ENCODE data around the gene ARHGAP10. TPM values are rescaled to one million over a fixed set of nuclear protein-coding genes. Genes with fewer than 3 reads are reported as not detected.
"Not testable (repeated sequence)": the region's sequence is repeated elsewhere in the genome, so short reads cannot be mapped to it uniquely, and the experiment has no call there.

The ARHGAP10 gene
- total and polyA plus RNA-seq, 9 donors, result 26.9 to 41.6 (median 33.0) TPM

DNA sequence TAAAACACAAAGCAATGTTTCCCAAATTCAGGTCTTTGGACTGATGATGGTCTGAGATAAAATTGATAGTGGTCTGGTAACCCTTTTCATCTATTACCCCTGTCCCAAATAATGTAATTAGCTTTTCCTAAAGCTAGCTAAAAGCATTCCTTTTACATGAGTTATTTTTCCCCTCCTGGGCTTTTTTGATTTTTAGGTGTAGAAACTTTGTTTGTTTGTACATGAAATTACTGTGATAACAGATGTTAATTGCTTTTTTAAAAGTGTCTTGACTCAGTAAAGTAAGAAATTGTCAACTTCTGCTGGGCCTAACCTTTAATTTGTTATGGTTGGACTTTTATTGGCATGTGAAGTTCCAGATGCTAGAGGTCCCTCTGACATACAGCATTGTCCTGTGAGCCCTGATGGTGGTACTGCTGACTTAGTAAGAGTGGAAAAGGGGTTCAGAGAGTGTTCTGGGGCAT lies 145.5 kb downstream of the ARHGAP10 start:
- peaks cover 17% of the 10 kb centered on the region for H3K36me3 ChIP-seq (ENCODE audit: control insufficient read depth, insufficient read depth, low read length)
- H3K9me3 ChIP-seq (replicated peaks; ENCODE audit: control insufficient read depth, low read depth, low read length), result no peaks in the 10 kb centered on the region
- no peaks in the 10 kb centered on the region for H3K27me3 ChIP-seq (ENCODE audit: control insufficient read depth, insufficient read depth, low read length)
- no peak for DNase-seq
- H3K4me1 ChIP-seq (ENCODE audit: control insufficient read depth, insufficient read depth, low read length), result no peaks in the 10 kb centered on the region
- no peak overlapping the region for H3K27ac ChIP-seq (ENCODE audit: low read length)
- no peak overlapping the region for H3K4me3 ChIP-seq (ENCODE audit: low read length)

GRCh38 chr4:147879676-147880075 lies 147.8 kb downstream of the ARHGAP10 start:
- no peak overlapping the region for H3K4me3 ChIP-seq (ENCODE audit: low read length)
- no peak for DNase-seq
- no peaks in the 10 kb centered on the region for H3K4me1 ChIP-seq (ENCODE audit: control insufficient read depth, insufficient read depth, low read length)
- H3K9me3 ChIP-seq (replicated peaks; ENCODE audit: control insufficient read depth, low read depth, low read length), result no peaks in the 10 kb centered on the region
- no peaks in the 10 kb centered on the region for H3K27me3 ChIP-seq (ENCODE audit: control insufficient read depth, insufficient read depth, low read length)
- H3K27ac ChIP-seq (ENCODE audit: low read length), result no peak overlapping the region
- peaks cover 22% of the 10 kb centered on the region for H3K36me3 ChIP-seq (ENCODE audit: control insufficient read depth, insufficient read depth, low read length)
- no CpG with 5 or more reads among the region's 1 CpG for WGBS (ENCODE audit: insufficient coverage)

DNA sequence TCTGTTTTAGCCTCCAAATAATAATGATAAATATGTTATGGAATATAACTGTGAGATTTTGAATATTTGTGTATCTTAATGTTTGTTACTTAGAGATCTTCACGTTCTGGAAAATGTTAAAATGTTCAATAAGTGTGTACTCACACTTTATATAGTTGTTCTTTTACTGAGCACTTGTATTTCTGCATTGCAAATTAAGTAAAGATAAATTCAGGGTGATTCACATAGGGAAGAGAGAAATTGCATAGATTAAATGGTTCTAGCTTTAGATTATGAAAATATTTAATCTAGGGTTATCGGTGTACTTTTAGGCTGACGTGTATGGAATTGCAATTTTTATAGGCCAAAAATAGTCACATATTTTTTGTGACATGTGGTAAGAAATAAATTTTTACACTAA lies 148.6 kb downstream of the ARHGAP10 start:
- peaks cover 24% of the 10 kb centered on the region for H3K36me3 ChIP-seq (ENCODE audit: control insufficient read depth, insufficient read depth, low read length)
- no peak for DNase-seq
- WGBS (ENCODE audit: insufficient coverage), result no CpG with 5 or more reads among the region's 3 CpGs
- no peaks in the 10 kb centered on the region for H3K27me3 ChIP-seq (ENCODE audit: control insufficient read depth, insufficient read depth, low read length)
- H3K4me3 ChIP-seq (ENCODE audit: low read length), result no peak overlapping the region
- H3K4me1 ChIP-seq (ENCODE audit: control insufficient read depth, insufficient read depth, low read length), result no peaks in the 10 kb centered on the region
- no peaks in the 10 kb centered on the region for H3K9me3 ChIP-seq (replicated peaks; ENCODE audit: control insufficient read depth, low read depth, low read length)
- no peak overlapping the region for H3K27ac ChIP-seq (ENCODE audit: low read length)

- H3K27me3 ChIP-seq (ENCODE audit: control insufficient read depth, insufficient read depth, low read length), result no peaks in the 10 kb centered on the region
- H3K4me1 ChIP-seq (ENCODE audit: control insufficient read depth, insufficient read depth, low read length), result no peaks in the 10 kb centered on the region
- no peak overlapping the region for H3K27ac ChIP-seq (ENCODE audit: low read length)
- H3K4me3 ChIP-seq (ENCODE audit: low read length), result no peak overlapping the region
- peaks cover 28% of the 10 kb centered on the region for H3K36me3 ChIP-seq (ENCODE audit: control insufficient read depth, insufficient read depth, low read length)
- DNase-seq, result no peak
- WGBS (ENCODE audit: insufficient coverage), result no CpG with 5 or more reads among the region's 2 CpGs
- H3K9me3 ChIP-seq (replicated peaks; ENCODE audit: control insufficient read depth, low read depth, low read length), result no peaks in the 10 kb centered on the region
Observed at GRCh38 chr4:147884536-147884935, 152.6 kb downstream of the ARHGAP10 start.

- not testable (repeated sequence) for H3K27me3 ChIP-seq (ENCODE audit: control insufficient read depth, insufficient read depth, low read length); H3K4me3 ChIP-seq (ENCODE audit: low read length); H3K4me1 ChIP-seq (ENCODE audit: control insufficient read depth, insufficient read depth, low read length); DNase-seq; H3K9me3 ChIP-seq (replicated peaks; ENCODE audit: control insufficient read depth, low read depth, low read length); H3K27ac ChIP-seq (ENCODE audit: low read length)
- WGBS (ENCODE audit: insufficient coverage), result no CpG with 5 or more reads among the region's 1 CpG
- peaks cover 28% of the 10 kb centered on the region for H3K36me3 ChIP-seq (ENCODE audit: control insufficient read depth, insufficient read depth, low read length)
Observed at GRCh38 chr4:147885216-147885615, 153.3 kb downstream of the ARHGAP10 start.

DNA sequence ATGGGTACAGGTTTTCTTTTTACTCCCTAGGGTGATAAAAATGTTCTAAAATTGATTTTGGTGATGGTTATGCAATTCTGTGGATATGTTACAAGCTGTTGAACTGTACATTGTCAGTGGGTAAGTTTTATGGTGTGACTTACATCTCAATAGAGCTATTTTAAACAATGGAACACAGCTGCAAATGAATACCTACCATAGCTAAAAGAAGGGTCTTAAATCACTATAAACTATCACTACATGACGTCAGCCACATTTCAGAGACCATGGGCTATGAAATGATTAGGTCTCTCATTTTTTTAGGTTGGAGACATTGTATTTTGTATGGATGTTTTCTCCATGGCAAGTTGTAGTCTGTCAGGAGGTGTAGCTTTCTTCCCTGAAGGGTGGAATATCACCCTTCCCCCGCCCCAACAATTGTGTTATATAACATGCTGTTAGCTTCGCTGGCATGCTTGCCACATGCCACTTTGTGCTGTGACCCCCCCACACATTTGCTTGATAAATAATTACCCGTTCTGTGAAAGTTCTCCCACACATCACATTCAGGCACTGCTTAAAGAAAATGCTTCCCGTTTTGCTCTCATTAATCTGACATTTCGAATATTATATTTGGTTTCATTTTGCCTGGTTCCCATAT lies 159.7 kb downstream of the ARHGAP10 start:
- Histone ChIP-seq H3K4me3 (ENCODE audit: low read length) (no peak overlapping the region), H3K9me3 (replicated peaks; ENCODE audit: control insufficient read depth, low read depth, low read length) (peaks cover 7% of the 10 kb centered on the region), H3K27me3 (ENCODE audit: control insufficient read depth, insufficient read depth, low read length) (no peaks in the 10 kb centered on the region), H3K4me1 (ENCODE audit: control insufficient read depth, insufficient read depth, low read length) (no peaks in the 10 kb centered on the region), H3K27ac (ENCODE audit: low read length) (no peak overlapping the region), H3K36me3 (ENCODE audit: control insufficient read depth, insufficient read depth, low read length) (peaks cover 11% of the 10 kb centered on the region)
- no CpG with 5 or more reads among the region's 6 CpGs for WGBS (ENCODE audit: insufficient coverage)
- no peak for DNase-seq

- Histone ChIP-seq H3K4me1 (ENCODE audit: control insufficient read depth, insufficient read depth, low read length) (no peaks in the 10 kb centered on the region), H3K27ac (ENCODE audit: low read length) (no peak overlapping the region), H3K4me3 (ENCODE audit: low read length) (no peak overlapping the region), H3K9me3 (replicated peaks; ENCODE audit: control insufficient read depth, low read depth, low read length) (peaks cover 5% of the 10 kb centered on the region), H3K27me3 (ENCODE audit: control insufficient read depth, insufficient read depth, low read length) (no peaks in the 10 kb centered on the region), H3K36me3 (ENCODE audit: control insufficient read depth, insufficient read depth, low read length) (peaks cover 11% of the 10 kb centered on the region)
- WGBS (ENCODE audit: insufficient coverage), result no CpG with 5 or more reads among the region's 2 CpGs
- DNase-seq, result no peak
Observed at GRCh38 chr4:147899512-147899911, 167.6 kb downstream of the ARHGAP10 start.

DNA sequence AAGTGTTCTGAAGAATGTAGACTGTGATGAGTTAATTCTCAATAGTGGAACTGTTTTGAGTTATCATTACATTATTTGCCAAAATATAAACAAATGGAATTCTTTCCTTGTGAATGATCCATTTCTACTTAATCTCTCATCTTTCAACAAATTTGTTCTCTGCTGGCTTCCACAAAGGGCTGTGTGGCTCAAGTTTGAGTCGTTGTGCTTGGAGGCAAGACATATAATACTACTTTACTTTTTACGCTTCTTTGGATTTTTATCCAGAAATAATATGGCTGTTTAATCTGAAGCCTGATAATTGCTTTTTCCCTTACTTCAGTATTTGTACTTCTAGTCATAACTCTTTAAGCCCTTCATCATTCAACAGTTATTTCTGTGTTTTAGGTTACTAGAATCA lies 169.5 kb downstream of the ARHGAP10 start:
- no CpG with 5 or more reads among the region's 2 CpGs for WGBS (ENCODE audit: insufficient coverage)
- H3K36me3 ChIP-seq (ENCODE audit: control insufficient read depth, insufficient read depth, low read length), result peaks cover 11% of the 10 kb centered on the region
- no peaks in the 10 kb centered on the region for H3K4me1 ChIP-seq (ENCODE audit: control insufficient read depth, insufficient read depth, low read length)
- H3K27ac ChIP-seq (ENCODE audit: low read length), result no peak overlapping the region
- no peak overlapping the region for H3K4me3 ChIP-seq (ENCODE audit: low read length)
- H3K27me3 ChIP-seq (ENCODE audit: control insufficient read depth, insufficient read depth, low read length), result no peaks in the 10 kb centered on the region
- peak; percentile 20 for DNase-seq
- peaks cover 2% of the 10 kb centered on the region for H3K9me3 ChIP-seq (replicated peaks; ENCODE audit: control insufficient read depth, low read depth, low read length)

DNA sequence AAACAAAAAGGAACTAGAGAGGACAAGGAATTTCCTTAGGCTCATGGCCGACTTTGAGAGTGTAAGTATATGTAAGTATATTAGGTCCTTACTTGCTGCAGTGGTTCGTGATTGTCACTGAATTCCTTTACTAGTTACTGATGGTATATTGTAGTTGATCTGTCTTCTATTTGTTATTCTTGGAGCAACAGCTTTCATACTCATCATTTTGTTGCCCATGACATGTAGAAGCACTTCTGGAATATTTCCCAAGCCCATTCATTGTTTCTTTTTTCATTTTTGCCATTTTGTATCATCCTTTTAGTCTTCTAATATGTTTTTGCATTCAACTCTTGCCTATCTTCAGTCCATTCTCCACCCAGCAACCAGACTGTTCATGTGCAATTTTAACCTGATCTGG lies 170.0 kb downstream of the ARHGAP10 start:
- Histone ChIP-seq H3K4me3 (ENCODE audit: low read length) (no peak overlapping the region), H3K27ac (ENCODE audit: low read length) (no peak overlapping the region), H3K36me3 (ENCODE audit: control insufficient read depth, insufficient read depth, low read length) (peaks cover 11% of the 10 kb centered on the region), H3K4me1 (ENCODE audit: control insufficient read depth, insufficient read depth, low read length) (no peaks in the 10 kb centered on the region), H3K9me3 (replicated peaks; ENCODE audit: control insufficient read depth, low read depth, low read length) (peaks cover 2% of the 10 kb centered on the region), H3K27me3 (ENCODE audit: control insufficient read depth, insufficient read depth, low read length) (no peaks in the 10 kb centered on the region)
- no CpG with 5 or more reads among the region's 2 CpGs for WGBS (ENCODE audit: insufficient coverage)
- no peak for DNase-seq

DNA sequence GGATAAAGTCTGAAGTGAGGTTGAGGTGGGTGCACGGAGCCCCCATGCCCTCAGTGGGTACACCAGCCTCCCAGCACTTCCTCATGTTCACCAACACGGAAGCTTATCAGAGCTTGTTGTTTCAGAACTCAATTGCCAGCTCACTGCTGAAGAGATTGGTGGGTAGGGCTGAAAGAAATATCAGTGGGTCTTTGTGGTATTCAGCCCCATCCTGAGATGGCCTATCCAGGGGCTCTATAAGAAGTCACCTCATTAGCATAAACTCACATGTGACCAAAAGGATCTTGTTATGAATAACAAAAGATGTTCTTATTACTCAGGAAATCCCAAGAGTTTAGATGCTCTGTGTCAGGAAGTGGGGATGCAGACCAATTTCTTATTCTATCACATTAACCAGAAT lies 177.3 kb downstream of the ARHGAP10 start:
- Histone ChIP-seq H3K36me3 (ENCODE audit: control insufficient read depth, insufficient read depth, low read length) (peaks cover 9% of the 10 kb centered on the region), H3K4me3 (ENCODE audit: low read length) (no peak overlapping the region), H3K4me1 (ENCODE audit: control insufficient read depth, insufficient read depth, low read length) (no peaks in the 10 kb centered on the region), H3K27me3 (ENCODE audit: control insufficient read depth, insufficient read depth, low read length) (no peaks in the 10 kb centered on the region), H3K27ac (ENCODE audit: low read length) (no peak overlapping the region), H3K9me3 (replicated peaks; ENCODE audit: control insufficient read depth, low read depth, low read length) (no peaks in the 10 kb centered on the region)
- WGBS (ENCODE audit: insufficient coverage), result no CpG with 5 or more reads among the region's 2 CpGs
- DNase-seq, result no peak

- Histone ChIP-seq H3K27me3 (ENCODE audit: control insufficient read depth, insufficient read depth, low read length) (no peaks in the 10 kb centered on the region), H3K4me1 (ENCODE audit: control insufficient read depth, insufficient read depth, low read length) (no peaks in the 10 kb centered on the region), H3K27ac (ENCODE audit: low read length) (no peak overlapping the region), H3K4me3 (ENCODE audit: low read length) (no peak overlapping the region), H3K36me3 (ENCODE audit: control insufficient read depth, insufficient read depth, low read length) (peaks cover 11% of the 10 kb centered on the region), H3K9me3 (replicated peaks; ENCODE audit: control insufficient read depth, low read depth, low read length) (no peaks in the 10 kb centered on the region)
- DNase-seq, result no peak
- WGBS (ENCODE audit: insufficient coverage), result no CpG with 5 or more reads among the region's 3 CpGs
Observed at GRCh38 chr4:147910315-147910714, 178.4 kb downstream of the ARHGAP10 start.
